Spleen (tissue), 11 donors: ENCODE data around the gene SEMA3E. TPM values are rescaled to one million over a fixed set of nuclear protein-coding genes. Genes with fewer than 3 reads are reported as not detected.

ENCODE experiments used
- DNase-seq: peaks from one replicate; pipeline ENCODE4 v3.0.0-alpha.2; 2020
- H3K27ac ChIP-seq, 8 donors: fragments of 200-600 bp; sonication (generic) in 7 of 8; 1 replicate in 4 of 8; 2 replicates in 4 of 8; pipeline versions ENCODE4 v1.5.0 to v1.8.0; 2016 to 2021; ENCODE audit warnings: inconsistent platforms in 4 of 8, mild to moderate bottlenecking in 4 of 8, moderate library complexity in 1 of 8
- H3K27me3 ChIP-seq, 7 donors: fragments of 200-600 bp; sonication (generic) in 6 of 7; replicated peaks in 1 of 7; 1 replicate in 4 of 7; 2 replicates in 3 of 7; pipeline versions ENCODE4 v1.5.0 to v1.8.0; 2016 to 2021; ENCODE audit warnings: inconsistent platforms in 3 of 7, mild to moderate bottlenecking in 1 of 7
- H3K36me3 ChIP-seq, 6 donors: fragments of 200-600 bp; sonication (generic) in 5 of 6; 1 replicate in 4 of 6; 2 replicates in 2 of 6; pipeline versions ENCODE4 v1.5.0 to v1.8.0; 2016 to 2021; ENCODE audit warnings: inconsistent platforms in 2 of 6
- H3K4me1 ChIP-seq, 6 donors: fragments of 200-600 bp; sonication (generic) in 5 of 6; 1 replicate in 3 of 6; 2 replicates in 3 of 6; pipeline versions ENCODE4 v1.5.0 to v1.8.0; 2016 to 2021; ENCODE audit warnings: inconsistent platforms in 3 of 6
- H3K4me3 ChIP-seq, 8 donors: fragments of 200-600 bp; sonication (generic) in 7 of 8; 1 replicate in 4 of 8; 2 replicates in 4 of 8; pipeline versions ENCODE4 v1.5.0 to v1.8.0; 2016 to 2021; ENCODE audit warnings: inconsistent platforms in 4 of 8, mild to moderate bottlenecking in 4 of 8, moderate library complexity in 2 of 8
- H3K9me3 ChIP-seq, 8 donors: fragments of 200-600 bp; sonication (generic) in 7 of 8; 1 replicate in 4 of 8; 2 replicates in 4 of 8; pipeline versions ENCODE4 v1.5.0 to v1.8.0; 2016 to 2021; ENCODE audit warnings: inconsistent platforms in 4 of 8
- POLR2A ChIP-seq, 3 donors: fragments of 450-650 bp; IDR thresholded peaks; one replicate each; pipeline ENCODE4 v1.5.1; 2017; ENCODE audit warnings: antibody characterized with exemption in 3 of 3, mild to moderate bottlenecking in 1 of 3
- POLR2AphosphoS5 ChIP-seq, 3 donors: sonication (generic); formaldehyde crosslinking; IDR thresholded peaks; one replicate each; pipeline ENCODE4 v1.5.1; 2017; ENCODE audit warnings: antibody characterized with exemption in 3 of 3
- WGBS, 5 donors: extraction: QIAGEN DNeasy Blood & Tissue Kit in 3 of 5; methylation state at CpG; one replicate each; pipeline versions ENCODE4 v1.1.5 to v1.1.7; 2013 to 2018; 5-methylcytosine and 5-hydroxymethylcytosine counted together
- intact Hi-C: fragments of 100-400 bp; cut with DNase I; formaldehyde crosslinking; loops from one replicate; pipeline ENCODE4 v1.15.0; 2023; ENCODE audit warnings: low total_unique reads
- polyA plus RNA-seq, 3 donors: library from polyadenylated mRNA; stranded (reverse); fragments of 200-250 nt; gene quantifications; one replicate each; pipeline ENCODE4 v1.2.1, GENCODE V29; 2013
- total RNA-seq, 7 donors: library from RNA; depleted of rRNA in 3 of 7; stranded (reverse); fragments of >200 nt in 3 of 7; fragmentation: NEBNext Ultra II Directional in 4 of 7; extraction: Animal tissue kit (Norgen Biotek cat#: 25700) in 4 of 7; gene quantifications; one replicate each; pipeline versions ENCODE4 v1.1.0 to v1.2.1, GENCODE V29; 2016 to 2021
- TF ChIP-seq, protein P1 (sequence below), 11 experiments: fragments of 200-600 bp in 7 of 11; fragments of 450-650 bp in 4 of 11; sonication (generic) in 4 of 11; IDR thresholded peaks in 8 of 11; conservative IDR thresholded peaks in 3 of 11; 1 replicate in 7 of 11; 2 replicates in 4 of 11; pipeline versions ENCODE4 v1.4.0 to v1.8.0; 2016 to 2021; ENCODE audit warnings: antibody characterized with exemption in 11 of 11, inconsistent platforms in 4 of 11, mild to moderate bottlenecking in 1 of 11
- donor health status: healthy with polysubstance abuse.
- donor health status: DM: no; HTN: no; CAD: no; lungs with moderate emphysema.
- donor health status: DM: no; HTN: no; CAD: no.
- donor health status: Bipolar disorder and iron deficiency.
- donor health status: healthy.
- donor health status: DM: no; HTN: no; CAD: no.
- donor health status: DM: yes; HTN: yes; CAD: no.

The SEMA3E gene
- total and polyA plus RNA-seq, 10 donors, result under 0.01 to 0.44 (median 0.29) TPM; not detected in 7

GRCh38 chr7:83394776-83395175, 254.2 kb downstream of the SEMA3E start:
- DNase-seq, result no peak
- Histone ChIP-seq H3K27ac (no peak overlapping the region), H3K4me1 (no peaks in the 10 kb centered on the region), H3K36me3 (no peaks in the 10 kb centered on the region), H3K4me3 (no peak overlapping the region), H3K27me3 (no peaks in the 10 kb centered on the region), H3K9me3 (no peaks in the 10 kb centered on the region)
- intact Hi-C loops, result no loop called here
- TF ChIP-seq POLR2AphosphoS5 (IDR thresholded peaks at IDR 0.05), result no peak
- TF ChIP-seq, protein P1, sequence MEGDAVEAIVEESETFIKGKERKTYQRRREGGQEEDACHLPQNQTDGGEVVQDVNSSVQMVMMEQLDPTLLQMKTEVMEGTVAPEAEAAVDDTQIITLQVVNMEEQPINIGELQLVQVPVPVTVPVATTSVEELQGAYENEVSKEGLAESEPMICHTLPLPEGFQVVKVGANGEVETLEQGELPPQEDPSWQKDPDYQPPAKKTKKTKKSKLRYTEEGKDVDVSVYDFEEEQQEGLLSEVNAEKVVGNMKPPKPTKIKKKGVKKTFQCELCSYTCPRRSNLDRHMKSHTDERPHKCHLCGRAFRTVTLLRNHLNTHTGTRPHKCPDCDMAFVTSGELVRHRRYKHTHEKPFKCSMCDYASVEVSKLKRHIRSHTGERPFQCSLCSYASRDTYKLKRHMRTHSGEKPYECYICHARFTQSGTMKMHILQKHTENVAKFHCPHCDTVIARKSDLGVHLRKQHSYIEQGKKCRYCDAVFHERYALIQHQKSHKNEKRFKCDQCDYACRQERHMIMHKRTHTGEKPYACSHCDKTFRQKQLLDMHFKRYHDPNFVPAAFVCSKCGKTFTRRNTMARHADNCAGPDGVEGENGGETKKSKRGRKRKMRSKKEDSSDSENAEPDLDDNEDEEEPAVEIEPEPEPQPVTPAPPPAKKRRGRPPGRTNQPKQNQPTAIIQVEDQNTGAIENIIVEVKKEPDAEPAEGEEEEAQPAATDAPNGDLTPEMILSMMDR (IDR thresholded peaks at IDR 0.05 in 8 of 11, conservative IDR thresholded peaks at IDR 0.05 in 3 of 11), result no peak
- no peak for TF ChIP-seq POLR2A (IDR thresholded peaks at IDR 0.05)

GRCh38 chr7:83388436-83388835, 260.5 kb downstream of the SEMA3E start:
- Histone ChIP-seq H3K9me3 (peaks cover 0 to 8% (median 0%) of the 10 kb centered on the region in 8 donors), H3K4me1 (no peaks in the 10 kb centered on the region), H3K36me3 (no peaks in the 10 kb centered on the region), H3K4me3 (no peak overlapping the region), H3K27ac (no peak overlapping the region), H3K27me3 (no peaks in the 10 kb centered on the region)
- intact Hi-C loops, result loop anchor here (10.0 kb wide), 1 partner anchor 56 kb away; no protein-coding TSS in a partner anchor
- no peak for DNase-seq
- TF ChIP-seq, protein P1 (IDR thresholded peaks at IDR 0.05 in 8 of 11, conservative IDR thresholded peaks at IDR 0.05 in 3 of 11), result no peak
- TF ChIP-seq POLR2AphosphoS5 (IDR thresholded peaks at IDR 0.05) (no peak), POLR2A (IDR thresholded peaks at IDR 0.05) (no peak)

- WGBS, 5 donors, result 44 to 61% (median 46%) methylated on average over 2 of the region's 2 CpGs
- no peaks in the 10 kb centered on the region for H3K36me3 ChIP-seq
- H3K27me3 ChIP-seq, result no peaks in the 10 kb centered on the region
- DNase-seq, result no peak
- no peak overlapping the region for H3K27ac ChIP-seq
- no peak for TF ChIP-seq POLR2A (IDR thresholded peaks at IDR 0.05)
- TF ChIP-seq, protein P1 (IDR thresholded peaks at IDR 0.05 in 8 of 11, conservative IDR thresholded peaks at IDR 0.05 in 3 of 11), result no peak
- no peak for TF ChIP-seq POLR2AphosphoS5 (IDR thresholded peaks at IDR 0.05)
- no peak overlapping the region for H3K4me3 ChIP-seq
- H3K4me1 ChIP-seq, result no peaks in the 10 kb centered on the region
- intact Hi-C loops, result no loop called here
- H3K9me3 ChIP-seq, result no peaks in the 10 kb centered on the region
Observed at GRCh38 chr7:83366629-83367028, 282.3 kb downstream of the SEMA3E start.

DNA sequence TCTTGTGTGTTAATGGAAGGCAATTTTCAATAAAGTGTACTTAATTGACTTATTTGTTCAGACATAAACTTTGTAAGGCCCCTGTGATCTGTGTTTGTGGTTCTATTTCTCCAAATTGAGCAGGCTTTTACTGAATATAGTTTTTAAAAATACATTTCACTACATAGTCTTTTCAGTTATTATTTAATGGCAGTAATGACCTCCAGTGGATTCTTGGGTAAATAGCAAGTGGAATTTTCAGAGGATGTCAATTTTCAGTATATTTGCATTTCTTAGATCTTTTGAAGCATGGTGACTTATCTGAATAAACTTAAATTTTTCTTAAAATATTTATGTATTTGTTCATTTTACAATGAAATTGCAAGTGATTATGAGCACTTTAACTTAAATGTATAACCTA, 283.2 kb downstream of the SEMA3E start:
- no peaks in the 10 kb centered on the region for H3K4me1 ChIP-seq
- TF ChIP-seq POLR2A (IDR thresholded peaks at IDR 0.05) (no peak), POLR2AphosphoS5 (IDR thresholded peaks at IDR 0.05) (no peak)
- TF ChIP-seq, protein P1 (IDR thresholded peaks at IDR 0.05 in 8 of 11, conservative IDR thresholded peaks at IDR 0.05 in 3 of 11), result no peak
- H3K4me3 ChIP-seq, result no peak overlapping the region
- H3K36me3 ChIP-seq, result no peaks in the 10 kb centered on the region
- peaks cover 0 to 5% (median 0%) of the 10 kb centered on the region in 8 donors for H3K9me3 ChIP-seq
- intact Hi-C loops, result no loop called here
- DNase-seq, result no peak
- H3K27me3 ChIP-seq, result no peaks in the 10 kb centered on the region
- H3K27ac ChIP-seq, result no peak overlapping the region
